GM12878 (cell line): ENCODE data around the gene HPSE. TPM values are rescaled to one million over a fixed set of nuclear protein-coding genes. Genes with fewer than 3 reads are reported as not detected.

Experiments
- ATAC-seq: fragments of 200-7000 bp; cut with Tn5 transposase; 3 replicates; pipeline ENCODE4 v1.9.1; 2020; ENCODE audit warnings: mild to moderate bottlenecking, moderate library complexity
- BruUV-seq: library from RNA; stranded (reverse); fragments of 400-500 nt; replicated peaks from 2 replicates; lab custom pipeline; 2021; lab: Mats Ljungman, UMichigan
- CTCF ChIA-PET: fragments of 300-600 bp; sonication (Branson Sonifier 250); formaldehyde crosslinking; extraction: SDS; loops from one replicate; lab custom pipeline; 2021; ENCODE audit warnings: inconsistent platforms; lab: Yijun Ruan, JAX
- POLR2A ChIA-PET: fragments of 350-600 bp; formaldehyde crosslinking; extraction: SDS; loops from one replicate; lab custom pipeline; 2021; ENCODE audit warnings: inconsistent platforms; lab: Charles Lee
- RAD21 ChIA-PET: fragments of 300-600 bp; sonication (Branson Sonifier 250); formaldehyde crosslinking; loops from one replicate; lab custom pipeline; 2023; ENCODE audit warnings: antibody characterized with exemption; ENCODE audit not compliant: unreplicated experiment; lab: Charles Lee
- SMC1A ChIA-PET: fragments of 300-600 bp; sonication (Branson Sonifier 250); formaldehyde crosslinking; loops from one replicate; lab custom pipeline; 2023; ENCODE audit not compliant: unreplicated experiment, uncharacterized antibody; lab: Charles Lee
- DNase-seq: peaks from one replicate; pipeline ENCODE4 v3.0.0-alpha.2; 2011; ENCODE audit warnings: low read depth, low spot score
- FAIRE-seq: peaks from 3 replicates; lab custom pipeline; 2011; peaks lifted over from hg19 to GRCh38; lab: Jason Lieb, UNC
- H2AFZ ChIP-seq: 2 replicates; pipeline ENCODE4 v1.6.0; 2011; ENCODE audit warnings: low read depth, low read length, control low read depth; ENCODE audit not compliant: control insufficient read depth
- H3K27ac ChIP-seq: 2 replicates; pipeline ENCODE4 v1.5.1; 2011; ENCODE audit warnings: control low read depth; ENCODE audit not compliant: control insufficient read depth, insufficient read depth
- H3K27me3 ChIP-seq, 2 experiments: replicated peaks in 1 of 2; 2 replicates each; pipeline versions ENCODE4 v1.6.0 to v1.6.1; 2011; ENCODE audit warnings: low read length in 1 of 2; ENCODE audit not compliant: control insufficient read depth in 2 of 2, insufficient read depth in 2 of 2
- H3K36me3 ChIP-seq, 2 experiments: 2 replicates each; pipeline ENCODE4 v1.5.1; 2011; ENCODE audit warnings: low read length in 1 of 2; ENCODE audit not compliant: control insufficient read depth in 2 of 2, insufficient read depth in 2 of 2
- H3K4me1 ChIP-seq: 2 replicates; pipeline ENCODE4 v1.6.1; 2011; ENCODE audit warnings: mild to moderate bottlenecking, low read length, moderate library complexity, mixed read lengths; ENCODE audit not compliant: control insufficient read depth, insufficient read depth
- H3K4me2 ChIP-seq: 2 replicates; pipeline ENCODE4 v1.6.0; 2011; ENCODE audit warnings: control low read depth; ENCODE audit not compliant: control insufficient read depth, insufficient read depth
- H3K4me3 ChIP-seq: fragments of 200-600 bp; sonication (generic); 2 replicates; pipeline ENCODE4 v1.5.1; 2016
- H3K79me2 ChIP-seq: 2 replicates; pipeline ENCODE4 v1.6.0; 2011; ENCODE audit warnings: low read length; ENCODE audit not compliant: control insufficient read depth, insufficient read depth
- H3K9ac ChIP-seq: 2 replicates; pipeline ENCODE4 v1.8.0; 2011; ENCODE audit warnings: low read length, control low read depth, mixed read lengths; ENCODE audit not compliant: control insufficient read depth, insufficient read depth
- H3K9me3 ChIP-seq: replicated peaks from 3 replicates; pipeline ENCODE4 v1.5.1; 2011; ENCODE audit warnings: mild to moderate bottlenecking, low read length; ENCODE audit not compliant: control insufficient read depth, insufficient read depth
- H4K20me1 ChIP-seq: 2 replicates; pipeline ENCODE4 v1.6.0; 2011; ENCODE audit not compliant: control insufficient read depth, insufficient read depth
- ASH2L ChIP-seq: fragments of 300-600, 200-600 bp; sonication (generic); IDR thresholded peaks from 2 replicates; pipeline ENCODE4 v1.6.1; 2017; ENCODE audit warnings: low read depth, mild to moderate bottlenecking, borderline replicate concordance
- ATF3 ChIP-seq: IDR thresholded peaks from 2 replicates; pipeline ENCODE4 v1.6.1; 2011; ENCODE audit warnings: low read depth, mild to moderate bottlenecking, low read length, moderate library complexity, borderline replicate concordance; ENCODE audit errors: extremely low read depth
- BCL11A ChIP-seq: IDR thresholded peaks from 2 replicates; pipeline ENCODE4 v1.6.1; 2011; ENCODE audit warnings: low read depth, low read length
- BHLHE40 ChIP-seq, 2 experiments: fragments of 450-650 bp in 1 of 2; IDR thresholded peaks; 2 replicates each; pipeline ENCODE4 v1.6.1; 2011 to 2017; ENCODE audit warnings: low read depth in 2 of 2, borderline replicate concordance in 1 of 2, improper control_type of control experiment in 1 of 2, low read length in 1 of 2, mild to moderate bottlenecking in 1 of 2
- CBFB ChIP-seq: IDR thresholded peaks from 2 replicates; pipeline ENCODE4 v1.6.1; 2016; ENCODE audit warnings: antibody characterized with exemption, low read depth
- FOS ChIP-seq: IDR thresholded peaks from 3 replicates; pipeline ENCODE4 v1.6.1; 2011; ENCODE audit warnings: borderline replicate concordance; ENCODE audit not compliant: insufficient read length; ENCODE audit errors: extremely low read depth
- HDAC2 ChIP-seq: fragments of 200-600 bp; sonication (generic); IDR thresholded peaks from 2 replicates; pipeline ENCODE4 v1.6.1; 2017
- HDAC6 ChIP-seq: fragments of 200-600 bp; sonication (generic); IDR thresholded peaks from one replicate; pipeline ENCODE4 v1.8.0; 2017; ENCODE audit warnings: antibody characterized with exemption; ENCODE audit not compliant: unreplicated experiment
- RCOR1 ChIP-seq: conservative IDR thresholded peaks from 2 replicates; pipeline ENCODE4 v1.6.1; 2012; ENCODE audit warnings: low read depth, low read length, improper control_type of control experiment
- WGBS: methylation state at CpG from one replicate; pipeline ENCODE4 v1.1.6; 2016; ENCODE audit warnings: low lambda C conversion rate; ENCODE audit not compliant: insufficient replicate concordance, insufficient coverage; ENCODE audit errors: missing lambda C conversion rate; 5-methylcytosine and 5-hydroxymethylcytosine counted together
- in situ Hi-C: fragments of 300-500 bp; cut with MboI; formaldehyde crosslinking; loops from 9 replicates; pipeline ENCODE4 v1.14.3; 2018; ENCODE audit warnings: mixed read lengths
- intact Hi-C: fragments of 100-400 bp; cut with micrococcal nuclease; formaldehyde crosslinking; loops from one replicate; pipeline ENCODE4 v1.14.2; 2022; ENCODE audit not compliant: unreplicated experiment
- polyA plus RNA-seq, 11 experiments: library from polyadenylated mRNA; depleted of rRNA in 4 of 11; unstranded in 6 of 11; stranded (reverse) in 5 of 11; fragments of >200 nt; fragmentation: Nextera tagmentation in 4 of 11; fragmentation: Illumina TruSeq in 1 of 11; extraction: Ambion mirVana in 4 of 11; extraction: Trizol in 1 of 11; gene quantifications; 1 replicate in 1 of 11; 2 replicates in 10 of 11; pipeline versions ENCODE4 v1.2.1 to v1.2.3, GENCODE V29; 2011 to 2016; ENCODE audit warnings: inconsistent platforms in 2 of 11, missing spikeins in 2 of 11, low read depth in 1 of 11
- total RNA-seq, 4 experiments: library from RNA; depleted of rRNA in 3 of 4; stranded (reverse); fragments of >200 nt in 3 of 4; fragmentation: Illumina TruSeq in 1 of 4; extraction: Trizol in 1 of 4; gene quantifications; 2 replicates each; pipeline versions ENCODE4 v1.2.1 to v1.2.3, GENCODE V29; 2013 to 2021
- TF ChIP-seq, protein P1 (sequence below): fragments of 450-650 bp; IDR thresholded peaks from 2 replicates; pipeline ENCODE4 v1.6.1; 2018; ENCODE audit warnings: borderline replicate concordance, mild to moderate bottlenecking; ENCODE audit not compliant: partially characterized antibody
- TF ChIP-seq, protein P2 (sequence below): fragments of 450-650 bp; formaldehyde crosslinking; IDR thresholded peaks from 2 replicates; pipeline ENCODE4 v1.4.0; 2020; ENCODE audit warnings: mild to moderate bottlenecking, moderate library complexity

The HPSE gene
- total and polyA plus RNA-seq, 10 of the 15 experiments (the other 5 are each of a cell fraction or from before 2014, with no cell fraction given), result 0.16 to 0.89 (median 0.58) TPM

GRCh38 chr4:83293305-83294046, 41.2 kb downstream of the HPSE start:
- no peak for FAIRE-seq
- Histone ChIP-seq H3K9me3 (no peaks in the 10 kb centered on the region; the same call in 2 of the 3 replicates), H3K36me3 (no peaks in the 10 kb centered on the region), H3K9ac (no peak overlapping the region), H3K27ac (no peak overlapping the region), H3K27me3 (no peaks in the 10 kb centered on the region), H2AFZ (no peak overlapping the region), H3K4me3 (no peak overlapping the region), H3K79me2 (no peaks in the 10 kb centered on the region), H3K4me2 (no peak overlapping the region), H3K4me1 (peaks cover 6% of the 10 kb centered on the region), H4K20me1 (no peaks in the 10 kb centered on the region)
- WGBS, result 75% methylated on average over 8 of the region's 8 CpGs
- intact Hi-C loops, result no loop called here
- DNase-seq, result no peak
- RAD21 ChIA-PET, result no interaction called here
- CTCF ChIA-PET, result interaction anchor here (1.0 to 2.5 kb wide), 2 partner anchors 10 to 278 kb away, joined by 4 to 10 read pairs; no protein-coding TSS in a partner anchor
- ATAC-seq, result no peak
- in situ Hi-C loops, result no loop called here
- POLR2A ChIA-PET, result interaction anchor here (0.5 to 1.4 kb wide), 2 partner anchors 9 to 217 kb away, joined by 3 to 5 read pairs; partner anchors contain the start of gene COQ2
- TF ChIP-seq CBFB (no peak), ASH2L (no peak), FOS (no peak), RCOR1 (no peak), HDAC6 (no peak), ATF3 (no peak), BHLHE40 (IDR thresholded peaks at IDR 0.05; ENCODE audit: borderline replicate concordance in 1 of 2, low read depth in 2 of 2, low read length in 1 of 2) (no peak), BCL11A (no peak), HDAC2 (no peak)
- TF ChIP-seq, protein P1, sequence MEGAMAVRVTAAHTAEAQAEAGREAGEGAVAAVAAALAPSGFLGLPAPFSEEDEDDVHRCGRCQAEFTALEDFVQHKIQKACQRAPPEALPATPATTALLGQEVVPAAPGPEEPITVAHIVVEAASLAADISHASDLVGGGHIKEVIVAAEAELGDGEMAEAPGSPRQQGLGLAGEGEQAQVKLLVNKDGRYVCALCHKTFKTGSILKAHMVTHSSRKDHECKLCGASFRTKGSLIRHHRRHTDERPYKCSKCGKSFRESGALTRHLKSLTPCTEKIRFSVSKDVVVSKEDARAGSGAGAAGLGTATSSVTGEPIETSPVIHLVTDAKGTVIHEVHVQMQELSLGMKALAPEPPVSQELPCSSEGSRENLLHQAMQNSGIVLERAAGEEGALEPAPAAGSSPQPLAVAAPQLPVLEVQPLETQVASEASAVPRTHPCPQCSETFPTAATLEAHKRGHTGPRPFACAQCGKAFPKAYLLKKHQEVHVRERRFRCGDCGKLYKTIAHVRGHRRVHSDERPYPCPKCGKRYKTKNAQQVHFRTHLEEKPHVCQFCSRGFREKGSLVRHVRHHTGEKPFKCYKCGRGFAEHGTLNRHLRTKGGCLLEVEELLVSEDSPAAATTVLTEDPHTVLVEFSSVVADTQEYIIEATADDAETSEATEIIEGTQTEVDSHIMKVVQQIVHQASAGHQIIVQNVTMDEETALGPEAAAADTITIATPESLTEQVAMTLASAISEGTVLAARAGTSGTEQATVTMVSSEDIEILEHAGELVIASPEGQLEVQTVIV, result no peak
- TF ChIP-seq, protein P2, sequence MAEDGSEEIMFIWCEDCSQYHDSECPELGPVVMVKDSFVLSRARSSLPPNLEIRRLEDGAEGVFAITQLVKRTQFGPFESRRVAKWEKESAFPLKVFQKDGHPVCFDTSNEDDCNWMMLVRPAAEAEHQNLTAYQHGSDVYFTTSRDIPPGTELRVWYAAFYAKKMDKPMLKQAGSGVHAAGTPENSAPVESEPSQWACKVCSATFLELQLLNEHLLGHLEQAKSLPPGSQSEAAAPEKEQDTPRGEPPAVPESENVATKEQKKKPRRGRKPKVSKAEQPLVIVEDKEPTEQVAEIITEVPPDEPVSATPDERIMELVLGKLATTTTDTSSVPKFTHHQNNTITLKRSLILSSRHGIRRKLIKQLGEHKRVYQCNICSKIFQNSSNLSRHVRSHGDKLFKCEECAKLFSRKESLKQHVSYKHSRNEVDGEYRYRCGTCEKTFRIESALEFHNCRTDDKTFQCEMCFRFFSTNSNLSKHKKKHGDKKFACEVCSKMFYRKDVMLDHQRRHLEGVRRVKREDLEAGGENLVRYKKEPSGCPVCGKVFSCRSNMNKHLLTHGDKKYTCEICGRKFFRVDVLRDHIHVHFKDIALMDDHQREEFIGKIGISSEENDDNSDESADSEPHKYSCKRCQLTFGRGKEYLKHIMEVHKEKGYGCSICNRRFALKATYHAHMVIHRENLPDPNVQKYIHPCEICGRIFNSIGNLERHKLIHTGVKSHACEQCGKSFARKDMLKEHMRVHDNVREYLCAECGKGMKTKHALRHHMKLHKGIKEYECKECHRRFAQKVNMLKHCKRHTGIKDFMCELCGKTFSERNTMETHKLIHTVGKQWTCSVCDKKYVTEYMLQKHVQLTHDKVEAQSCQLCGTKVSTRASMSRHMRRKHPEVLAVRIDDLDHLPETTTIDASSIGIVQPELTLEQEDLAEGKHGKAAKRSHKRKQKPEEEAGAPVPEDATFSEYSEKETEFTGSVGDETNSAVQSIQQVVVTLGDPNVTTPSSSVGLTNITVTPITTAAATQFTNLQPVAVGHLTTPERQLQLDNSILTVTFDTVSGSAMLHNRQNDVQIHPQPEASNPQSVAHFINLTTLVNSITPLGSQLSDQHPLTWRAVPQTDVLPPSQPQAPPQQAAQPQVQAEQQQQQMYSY (CRISPR knock-in tag), result no peak
- SMC1A ChIA-PET, result interaction anchor here (1.0 to 1.7 kb wide), 2 partner anchors 10 to 11 kb away, joined by 3 to 6 read pairs; no protein-coding TSS in a partner anchor
- BruUV-seq, result no TSS peak
